Endodermal cell (in vitro differentiated cells): ENCODE results near the gene DAP. TPM values are rescaled to one million over a fixed set of nuclear protein-coding genes. Genes with fewer than 3 reads are reported as not detected.
"Not testable (repeated sequence)": the region's sequence is repeated elsewhere in the genome, so short reads cannot be mapped to it uniquely, and the experiment has no call there.

Experiments
- DNase-seq: peaks from one replicate; pipeline ENCODE4 v3.0.0-alpha.2; 2017
- H3K27ac ChIP-seq: 2 replicates; pipeline ENCODE4 v1.5.1; 2013; ENCODE audit warnings: mild to moderate bottlenecking, low read depth, low read length, moderate library complexity
- H3K27me3 ChIP-seq: 2 replicates; pipeline ENCODE4 v1.6.1; 2013; ENCODE audit warnings: mild to moderate bottlenecking, low read length, moderate library complexity; ENCODE audit not compliant: insufficient read depth, control insufficient read depth, poor library complexity, severe bottlenecking
- H3K36me3 ChIP-seq: 2 replicates; pipeline ENCODE4 v1.7.0; 2013; ENCODE audit warnings: mild to moderate bottlenecking, low read length, moderate library complexity; ENCODE audit not compliant: control insufficient read depth, insufficient read depth
- H3K4me1 ChIP-seq: one replicate; pipeline ENCODE4 v1.7.0; 2013; ENCODE audit warnings: low read length; ENCODE audit not compliant: control insufficient read depth, insufficient read depth
- H3K4me3 ChIP-seq: 2 replicates; pipeline ENCODE4 v1.5.1; 2013; ENCODE audit warnings: mild to moderate bottlenecking, low read length, moderate library complexity
- H3K9ac ChIP-seq: 2 replicates; pipeline ENCODE4 v1.6.1; 2013; ENCODE audit warnings: mild to moderate bottlenecking, low read length, moderate library complexity; ENCODE audit not compliant: poor library complexity, severe bottlenecking; ENCODE audit errors: extremely low read depth
- H3K9me3 ChIP-seq: 2 replicates; pipeline ENCODE4 v1.6.1; 2013; ENCODE audit warnings: mild to moderate bottlenecking, low read length, moderate library complexity; ENCODE audit not compliant: control insufficient read depth
- H3K27ac Mint-ChIP-seq: 2 replicates; pipeline ENCODE4 v1.8.0; 2020; ENCODE audit warnings: mixed read lengths
- H3K27me3 Mint-ChIP-seq: 2 replicates; pipeline ENCODE4 v1.8.0; 2021; ENCODE audit warnings: mild to moderate bottlenecking, mixed read lengths; ENCODE audit not compliant: insufficient read depth
- H3K36me3 Mint-ChIP-seq: 2 replicates; pipeline ENCODE4 v1.8.0; 2020; ENCODE audit warnings: low read depth, mixed read lengths
- H3K4me1 Mint-ChIP-seq: 2 replicates; pipeline ENCODE4 v1.8.0; 2020; ENCODE audit warnings: mixed read lengths
- H3K4me3 Mint-ChIP-seq: 2 replicates; pipeline ENCODE4 v1.8.0; 2020; ENCODE audit warnings: mild to moderate bottlenecking, moderate library complexity, mixed read lengths
- H3K9me3 Mint-ChIP-seq: 2 replicates; pipeline ENCODE4 v1.8.0; 2020; ENCODE audit warnings: mild to moderate bottlenecking, mixed read lengths
- CTCF ChIP-seq: fragments of 200-600 bp; sonication (generic); conservative IDR thresholded peaks from 2 replicates; pipeline ENCODE4 v1.5.0; 2021; ENCODE audit warnings: antibody characterized with exemption, mild to moderate bottlenecking
- WGBS, 2 experiments: methylation state at CpG; one replicate each; pipeline versions ENCODE4 v1.1.5 to v1.1.7; 2013; ENCODE audit warnings: missing lambda C conversion rate in 2 of 2, mixed read lengths in 1 of 2; ENCODE audit not compliant: insufficient coverage in 1 of 2, insufficient read length in 1 of 2; 5-methylcytosine and 5-hydroxymethylcytosine counted together
- total RNA-seq, 2 donors: library from RNA; stranded (reverse); fragmentation: NEBNext Ultra II Directional in 1 of 2; extraction: Animal tissue kit (Norgen Biotek cat#: 25700) in 1 of 2; gene quantifications; 2 replicates in 1 of 2; 3 replicates in 1 of 2; pipeline ENCODE4 v1.2.1, GENCODE V29; 2021

Gene DAP
- total RNA-seq, 2 donors from 2014 or later = 77.7 to 106 TPM

DNA sequence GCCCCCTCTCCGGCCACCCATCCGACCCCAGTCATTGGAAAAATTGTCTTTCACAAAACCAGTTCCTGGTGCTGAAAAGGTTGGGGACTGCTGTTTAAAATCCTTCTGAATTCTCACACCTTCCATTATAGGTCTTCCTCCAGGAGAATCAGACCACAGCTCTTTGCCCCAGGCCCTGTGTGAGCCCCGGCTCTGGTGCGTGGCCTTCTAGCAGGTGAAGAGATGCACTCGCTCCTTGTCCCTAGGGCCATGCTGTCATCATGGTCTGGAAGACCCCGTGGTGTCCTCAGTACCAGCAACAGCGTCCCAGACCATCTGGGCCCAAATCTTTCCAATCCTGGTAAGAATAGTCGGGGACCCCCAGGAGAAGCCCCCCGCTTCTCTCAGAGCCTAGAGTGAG, 95.2 kb downstream of the DAP start:
- no peaks in the 10 kb centered on the region for H3K9me3 ChIP-seq
- no peak for DNase-seq
- no peak overlapping the region for H3K27ac ChIP-seq
- no peaks in the 10 kb centered on the region for H3K4me1 Mint-ChIP-seq
- no peaks in the 10 kb centered on the region for H3K4me1 ChIP-seq
- no peak overlapping the region for H3K27ac Mint-ChIP-seq
- no peaks in the 10 kb centered on the region for H3K9me3 Mint-ChIP-seq
- H3K36me3 ChIP-seq = no peaks in the 10 kb centered on the region
- H3K36me3 Mint-ChIP-seq = no peaks in the 10 kb centered on the region
- peaks cover 6% of the 10 kb centered on the region for H3K27me3 Mint-ChIP-seq
- no peak overlapping the region for H3K4me3 ChIP-seq
- H3K9ac ChIP-seq = no peak overlapping the region
- H3K4me3 Mint-ChIP-seq = no peak overlapping the region
- 90 to 96% methylated on average over 5 to 9 of the region's 9 CpGs for WGBS, 2 experiments
- no peak for TF ChIP-seq CTCF
- H3K27me3 ChIP-seq = no peaks in the 10 kb centered on the region

GRCh38 chr5:10664180-10664769, 96.8 kb downstream of the DAP start:
- H3K36me3 ChIP-seq, H3K27ac Mint-ChIP-seq, DNase-seq, H3K36me3 Mint-ChIP-seq, H3K27ac ChIP-seq, H3K9ac ChIP-seq, H3K9me3 ChIP-seq, H3K27me3 ChIP-seq, H3K4me3 Mint-ChIP-seq, H3K4me1 Mint-ChIP-seq, H3K4me1 ChIP-seq, H3K4me3 ChIP-seq, H3K27me3 Mint-ChIP-seq, H3K9me3 Mint-ChIP-seq: not testable (repeated sequence)
- 91 to 95% methylated on average over 5 to 6 of the region's 6 CpGs for WGBS, 2 experiments

DNA sequence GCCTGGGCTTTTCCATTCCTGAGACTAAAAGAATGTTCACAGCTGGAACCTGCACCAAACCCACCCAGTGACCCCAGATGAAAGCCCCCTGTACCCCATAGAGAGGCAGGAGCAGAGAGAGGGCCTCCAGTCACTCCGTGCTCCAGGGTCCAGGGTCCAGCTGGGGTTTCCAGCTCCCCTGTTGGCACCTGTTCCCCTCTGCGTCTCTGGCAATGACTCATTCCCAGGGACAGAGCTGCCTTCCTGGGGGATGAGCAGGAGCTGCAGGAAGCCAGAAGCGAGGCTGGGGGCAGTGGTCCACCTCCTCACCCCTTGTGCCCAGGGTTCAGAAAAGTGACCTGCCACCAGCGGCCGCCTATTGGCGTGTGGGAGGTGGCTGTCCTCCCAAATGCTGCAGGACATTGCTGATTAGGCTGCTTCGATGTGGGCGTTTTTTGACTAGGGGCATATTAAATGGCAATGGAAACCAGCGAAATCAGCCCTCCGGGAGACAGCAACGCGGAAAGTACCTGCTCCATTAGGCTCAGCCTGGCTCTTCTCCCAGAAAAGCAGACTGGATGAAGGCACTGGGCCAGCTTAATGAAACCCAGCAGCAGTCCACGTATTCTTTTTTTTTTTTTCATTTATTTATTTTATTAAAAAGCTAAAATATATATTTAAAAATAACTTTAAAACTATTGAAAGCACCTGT, 97.4 kb downstream of the DAP start:
- Histone ChIP-seq H3K9me3 (no peaks in the 10 kb centered on the region), H3K4me1 (no peaks in the 10 kb centered on the region), H3K4me3 (no peak overlapping the region), H3K9ac (no peak overlapping the region), H3K27ac (no peak overlapping the region), H3K36me3 (no peaks in the 10 kb centered on the region), H3K27me3 (no peaks in the 10 kb centered on the region)
- no peak for TF ChIP-seq CTCF
- Mint-ChIP-seq H3K36me3 (no peaks in the 10 kb centered on the region), H3K4me3 (no peak overlapping the region), H3K9me3 (no peaks in the 10 kb centered on the region), H3K27ac (no peak overlapping the region), H3K4me1 (no peaks in the 10 kb centered on the region), H3K27me3 (peaks cover 2% of the 10 kb centered on the region)
- 78 to 83% methylated on average over 12 of the region's 13 CpGs for WGBS, 2 experiments
- DNase-seq = no peak
